ENCODE measurements around the gene TANC2.

DNA sequence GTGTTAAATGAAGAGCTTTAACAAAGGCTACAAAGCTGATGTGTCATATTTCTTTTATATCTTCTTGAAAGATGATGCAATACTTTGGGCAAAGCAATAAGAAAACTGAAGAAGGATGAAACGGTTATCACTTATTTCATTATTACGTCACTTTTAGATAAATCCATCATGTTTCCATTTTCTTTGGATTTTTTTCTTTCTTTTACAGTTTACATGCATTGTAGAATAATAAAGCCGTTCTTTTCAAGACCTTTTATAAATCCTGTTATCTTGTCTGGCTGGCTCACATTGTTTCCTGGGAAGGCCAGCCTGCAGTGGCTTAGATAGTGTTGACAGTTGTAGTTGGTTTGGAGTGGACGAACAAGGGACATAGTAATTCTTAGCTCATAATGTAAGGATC is 28.9 kb downstream of the TANC2 start:
- TF ChIP-seq CTCF (conservative IDR thresholded peaks at IDR 0.05; ENCODE audit: low read depth, low read length) = no peak
- TF ChIP-seq EZH2 (IDR thresholded peaks at IDR 0.05; ENCODE audit: low read length, unreplicated experiment) = no peak
